NCI-H510A treated with DMSO at 0.1 percent for 48 hours (cell line): ENCODE measurements around the gene ZNF316.

Experiments
- DNase-seq: peaks from one replicate; lab custom pipeline; 2025; lab: John Stamatoyannopoulos, UW

The ZNF316 gene

DNA sequence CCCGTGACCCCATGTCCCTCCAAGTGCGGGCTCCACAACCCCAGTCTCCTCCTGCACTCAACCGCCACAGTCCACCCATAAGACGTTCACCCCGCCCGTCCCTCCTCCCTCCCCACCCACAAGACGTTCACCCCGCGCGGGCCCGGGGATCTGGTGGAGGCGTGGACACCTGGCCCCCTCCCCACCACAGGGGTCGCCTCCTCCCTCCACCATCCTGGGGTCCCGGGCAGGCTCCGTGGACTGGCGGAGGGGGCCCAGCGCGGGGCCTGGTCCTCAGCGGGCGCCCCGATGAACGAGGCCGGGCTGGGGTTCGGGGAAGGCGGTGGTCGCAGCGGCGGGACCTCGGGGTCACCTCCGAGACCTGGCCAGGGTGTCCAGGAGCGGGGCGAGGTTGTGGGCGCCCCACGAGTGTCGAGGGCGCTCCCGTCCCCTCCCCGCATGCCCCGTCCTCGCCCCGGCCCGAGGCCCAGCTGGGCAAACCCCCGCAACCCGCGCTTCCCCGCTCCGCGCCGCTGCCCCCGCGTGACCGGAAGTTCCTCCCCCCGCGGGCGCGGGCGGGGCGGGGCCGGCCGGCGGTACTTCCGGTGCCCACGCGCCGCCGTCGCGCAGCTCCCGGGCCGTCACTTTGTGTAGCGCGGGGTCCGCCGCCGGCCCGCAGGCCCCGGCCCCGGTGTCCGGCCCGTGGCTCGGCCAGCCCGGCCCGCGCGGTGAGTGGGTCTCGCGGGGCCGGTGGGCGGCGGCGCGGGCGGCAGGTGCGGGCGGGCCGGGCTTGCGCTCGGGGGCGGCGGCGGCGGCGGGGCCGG, at the start of gene ZNF316:
Gene ZNF316 (plus strand): TSS at position 578 of the 803 bp plus-strand sequence. CDS start 5,092 bp downstream, outside the sequence.
- no peak for DNase-seq

DNA sequence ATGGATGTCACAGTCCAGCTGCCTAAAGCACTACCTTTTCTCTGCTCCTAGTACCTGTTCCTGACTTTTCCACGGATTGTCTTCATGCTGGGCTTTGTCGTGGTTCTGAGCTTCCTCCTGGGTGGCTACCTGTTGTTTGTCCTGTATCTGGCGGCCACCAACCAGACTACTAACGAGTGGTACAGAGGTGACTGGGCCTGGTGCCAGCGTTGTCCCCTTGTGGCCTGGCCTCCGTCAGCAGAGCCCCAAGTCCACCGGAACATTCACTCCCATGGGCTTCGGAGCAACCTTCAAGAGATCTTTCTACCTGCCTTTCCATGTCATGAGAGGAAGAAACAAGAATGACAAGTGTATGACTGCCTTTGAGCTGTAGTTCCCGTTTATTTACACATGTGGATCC, 48.6 kb upstream of the ZNF316 start:
- DNase-seq: no peak

DNA sequence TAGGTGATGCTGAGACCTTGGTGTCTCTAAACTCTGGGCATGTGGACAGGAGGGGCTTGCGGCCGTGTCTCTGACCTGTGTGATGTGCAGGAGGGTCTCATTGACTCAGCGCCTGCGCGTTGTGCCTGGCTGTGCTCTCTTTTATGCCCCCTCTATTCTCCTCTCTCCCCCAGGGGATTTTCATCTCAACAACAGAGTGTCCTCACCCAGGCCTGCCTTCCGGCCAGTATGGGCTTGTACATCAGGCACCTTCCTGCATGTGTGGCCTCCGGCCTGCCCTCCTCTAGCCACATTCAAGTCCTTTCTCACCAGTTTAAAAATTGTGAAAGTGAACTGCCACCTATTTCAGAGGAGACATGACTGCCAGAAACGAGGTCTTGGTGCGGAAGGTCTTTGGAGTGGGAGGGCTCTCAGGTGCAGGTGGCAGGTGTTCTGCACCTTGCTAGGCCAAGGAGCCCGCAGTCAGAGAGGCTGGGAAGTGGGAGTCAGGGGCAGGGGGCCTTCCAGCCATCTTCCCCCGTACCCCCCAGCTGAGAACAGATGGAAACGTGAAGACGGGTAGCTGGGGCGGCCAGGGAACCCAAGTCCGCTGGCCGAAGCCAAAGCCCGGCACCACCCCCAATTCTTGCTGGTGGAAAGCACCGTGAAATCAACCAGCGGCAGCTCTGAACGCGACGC, 47.8 kb upstream of the ZNF316 start:
- DNase-seq: no peak

DNA sequence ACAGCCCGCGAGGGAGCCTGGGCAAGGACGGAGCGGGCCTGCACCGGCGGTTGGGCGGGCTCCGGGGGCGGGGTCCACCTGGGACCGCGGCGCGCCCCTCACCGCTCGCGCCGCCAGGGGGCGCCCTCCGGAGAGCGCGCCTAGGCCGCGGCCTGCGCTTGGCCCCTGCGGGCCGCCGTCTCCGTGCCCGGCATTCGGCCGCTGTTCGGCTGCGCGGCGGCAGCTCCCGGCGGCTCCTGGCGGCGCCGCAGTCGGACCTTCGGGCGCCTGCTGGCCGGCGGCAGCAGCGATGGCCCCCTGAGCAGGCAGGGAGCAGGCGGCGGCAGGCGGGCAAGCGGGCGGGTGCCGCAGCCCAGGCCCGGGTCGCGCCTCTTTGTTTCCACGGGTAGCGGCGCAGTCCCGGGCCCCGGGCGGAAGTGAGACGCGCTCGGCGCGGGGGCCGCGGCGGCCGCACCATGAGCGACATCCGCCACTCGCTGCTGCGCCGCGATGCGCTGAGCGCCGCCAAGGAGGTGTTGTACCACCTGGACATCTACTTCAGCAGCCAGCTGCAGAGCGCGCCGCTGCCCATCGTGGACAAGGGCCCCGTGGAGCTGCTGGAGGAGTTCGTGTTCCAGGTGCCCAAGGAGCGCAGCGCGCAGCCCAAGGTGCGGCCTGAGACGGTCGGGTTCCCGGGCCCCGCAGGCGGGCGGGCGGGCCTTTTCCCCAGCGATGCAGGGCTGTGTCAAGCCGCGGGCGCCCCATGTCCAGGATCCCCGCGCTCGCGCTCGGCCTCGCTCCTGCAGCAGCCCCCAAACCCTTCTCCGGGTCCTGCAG, 47.1 kb upstream of the ZNF316 start, which contains the start of gene INTS15:
Gene INTS15 (plus strand): TSS at position 193 of the 816 bp plus-strand sequence. CDS start 263 bp downstream, at position 456.
- DNase-seq: peak; percentile 79

DNA sequence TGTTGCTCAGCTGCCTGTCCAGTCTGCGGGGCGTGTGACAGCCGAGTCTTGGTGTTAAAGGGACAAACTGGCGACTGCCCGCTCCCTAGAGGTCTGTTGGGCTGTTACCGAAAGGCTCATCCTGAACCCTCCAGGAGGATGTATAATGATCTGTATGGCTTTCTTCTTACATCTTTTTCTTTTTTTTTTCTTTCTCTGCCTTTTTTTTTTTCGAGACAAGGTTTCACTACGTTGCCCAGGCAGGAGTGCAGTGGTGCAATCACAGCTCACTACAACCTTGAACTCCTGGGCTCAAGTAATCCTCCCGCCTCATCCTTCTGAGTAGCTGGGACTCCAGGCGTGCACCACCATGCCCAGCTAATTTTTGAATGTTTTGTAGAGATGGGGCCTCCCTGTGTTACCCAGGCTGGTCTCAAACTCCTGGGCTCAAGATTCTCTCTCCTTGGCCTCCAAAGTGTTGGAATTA, 46.4 kb upstream of the ZNF316 start:
- DNase-seq: no peak

DNA sequence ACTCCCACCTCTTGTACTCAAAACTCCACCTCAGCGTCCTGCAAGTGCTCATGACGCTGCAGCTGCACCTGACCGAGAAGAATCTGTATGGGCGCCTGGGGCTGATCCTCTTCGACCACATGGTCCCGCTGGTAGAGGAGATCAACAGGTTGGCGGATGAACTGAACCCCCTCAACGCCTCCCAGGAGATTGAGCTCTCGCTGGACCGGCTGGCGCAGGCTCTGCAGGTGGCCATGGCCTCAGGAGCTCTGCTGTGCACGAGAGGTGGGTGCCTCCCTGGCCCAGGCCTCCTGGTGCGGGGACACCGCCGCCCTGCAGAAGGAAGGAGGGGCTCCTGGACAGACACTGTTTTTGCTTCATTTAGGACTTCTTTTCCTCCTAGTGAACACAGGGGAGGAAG, 37.0 kb upstream of the ZNF316 start:
- no peak for DNase-seq

DNA sequence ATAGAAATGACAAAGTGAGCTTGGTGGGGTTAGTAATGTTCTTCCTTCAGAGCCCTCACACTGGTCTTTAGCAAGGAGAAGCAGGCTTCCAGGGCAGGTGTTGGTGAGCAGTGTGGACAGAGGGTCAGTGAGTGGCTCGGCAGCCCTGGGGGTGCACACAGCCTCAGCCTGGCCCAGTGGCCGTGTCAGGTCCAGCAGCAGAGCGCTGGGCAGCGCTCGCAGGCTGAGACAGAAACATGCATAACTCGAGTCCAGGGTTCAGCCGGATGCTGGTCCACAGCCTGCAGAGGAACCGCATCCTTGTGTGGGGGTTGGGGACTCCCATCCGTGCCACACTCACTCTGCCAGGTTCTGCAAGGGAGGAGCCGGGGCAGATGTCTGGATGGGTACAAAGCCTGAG, 32.7 kb upstream of the ZNF316 start:
- no peak for DNase-seq

DNA sequence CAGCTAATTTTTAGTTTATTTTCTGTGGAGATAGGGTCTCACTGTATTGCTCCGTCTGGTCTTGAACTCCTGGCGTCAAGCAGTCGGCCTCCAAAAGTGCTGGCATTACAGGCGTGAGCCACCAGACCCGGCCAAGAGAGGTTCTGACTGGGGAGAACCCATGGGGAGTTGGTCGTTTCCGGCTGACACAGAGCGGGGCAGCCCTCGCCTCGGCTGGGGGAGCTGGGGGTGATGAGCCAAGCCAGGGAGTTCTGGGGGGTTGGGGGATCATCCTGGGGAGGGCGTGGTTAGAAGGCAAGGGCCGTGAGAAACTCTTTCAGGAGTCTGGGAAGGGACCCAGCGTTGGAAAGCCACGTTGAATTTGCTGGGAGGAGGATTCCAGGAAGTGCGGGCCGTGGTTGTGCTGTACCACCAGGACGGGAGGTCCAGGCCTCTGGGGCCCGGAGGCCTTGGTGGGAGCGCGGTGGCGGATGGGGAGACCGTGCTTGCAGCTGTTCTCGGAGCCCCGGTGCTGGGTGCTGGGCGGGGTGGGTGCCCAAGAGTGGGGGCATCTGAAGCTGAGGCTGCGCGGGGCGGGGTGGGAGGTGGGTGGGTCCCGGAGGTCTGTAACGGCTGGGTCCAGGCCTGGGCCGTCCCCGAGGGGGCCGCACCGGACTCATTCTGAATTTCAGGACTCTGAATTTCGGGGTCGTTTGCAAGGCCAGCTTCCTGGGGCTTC, 30.1 kb upstream of the ZNF316 start:
- DNase-seq: no peak

DNA sequence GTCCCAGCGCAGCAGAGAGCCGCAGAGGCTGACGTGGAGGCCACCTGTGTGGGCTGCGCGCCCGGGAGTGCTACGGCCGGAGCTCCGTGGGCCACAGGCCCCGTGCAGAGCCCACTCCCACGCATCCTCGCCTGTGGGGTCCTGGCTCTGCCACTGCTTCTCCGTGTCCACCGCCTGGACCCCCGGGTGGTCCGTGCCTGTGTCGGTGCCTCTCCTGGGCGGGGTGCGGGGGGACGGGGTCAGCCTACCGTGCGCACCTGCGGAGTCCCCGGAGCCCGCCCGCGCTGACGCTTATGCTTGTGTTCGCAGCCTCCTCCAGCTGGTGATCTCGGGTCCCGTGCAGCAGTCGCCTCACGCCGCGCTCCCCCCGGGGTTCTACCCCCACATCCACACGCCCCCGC, 29.5 kb upstream of the ZNF316 start:
- DNase-seq: no peak

DNA sequence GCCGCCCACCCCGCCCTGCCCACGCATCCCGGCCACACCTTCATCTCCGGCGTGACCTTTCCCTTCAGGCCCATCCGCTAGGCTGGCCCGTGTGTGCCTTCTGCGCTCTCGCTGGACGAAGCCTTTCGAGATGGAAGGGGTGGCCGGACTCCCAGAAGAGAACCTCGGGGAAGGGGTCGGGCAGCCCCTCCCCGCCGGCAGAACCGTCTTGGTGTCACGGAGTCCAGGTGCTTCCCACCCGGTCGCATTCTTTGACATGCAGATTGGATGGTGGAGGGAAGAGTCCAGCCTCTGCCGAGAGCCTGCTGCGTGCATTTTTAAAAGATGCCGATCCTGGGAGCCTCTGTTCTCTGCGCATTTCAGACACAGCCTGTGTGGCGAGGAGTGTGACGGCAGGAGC, 29.0 kb upstream of the ZNF316 start:
- no peak for DNase-seq

DNA sequence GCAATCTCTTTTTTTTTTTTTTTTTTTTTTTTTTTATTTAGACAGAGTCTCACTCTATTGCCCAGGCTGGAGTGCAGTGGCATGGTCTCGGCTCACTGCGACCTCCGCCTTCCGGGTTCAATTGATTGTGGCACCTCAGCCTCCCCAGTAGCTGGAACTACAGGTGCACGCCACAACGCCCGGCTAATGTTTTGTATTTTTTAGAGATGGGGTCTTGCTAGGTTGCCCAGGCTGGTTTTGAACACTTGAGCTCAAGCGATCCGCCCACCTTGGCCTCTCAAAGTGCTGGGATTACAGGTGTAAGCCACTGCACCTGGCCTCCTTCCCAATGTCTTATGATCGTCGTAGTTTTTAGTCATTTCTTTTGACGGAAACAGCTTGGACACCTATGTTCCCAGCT, 28.3 kb upstream of the ZNF316 start:
- no peak for DNase-seq

DNA sequence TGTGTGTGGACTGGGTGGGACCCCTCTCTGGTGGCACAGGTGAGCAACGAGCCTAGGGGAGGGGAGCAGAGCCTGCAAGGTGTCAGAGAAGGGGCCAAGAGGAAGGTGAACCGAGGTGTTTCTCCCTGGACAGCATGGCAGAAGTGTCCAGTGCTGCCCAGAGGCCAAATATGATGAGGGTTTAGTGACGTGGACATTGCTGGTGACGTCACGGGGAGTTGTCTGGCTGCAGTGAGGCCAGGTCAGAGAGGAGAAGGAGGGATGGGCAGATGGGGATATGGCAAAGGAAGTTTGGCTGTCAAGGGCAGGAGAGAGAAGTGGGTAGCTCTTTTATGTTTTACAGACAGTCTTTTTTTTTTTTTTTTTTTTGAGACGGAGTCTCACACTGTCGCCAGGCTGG, 24.3 kb upstream of the ZNF316 start:
- no peak for DNase-seq

DNA sequence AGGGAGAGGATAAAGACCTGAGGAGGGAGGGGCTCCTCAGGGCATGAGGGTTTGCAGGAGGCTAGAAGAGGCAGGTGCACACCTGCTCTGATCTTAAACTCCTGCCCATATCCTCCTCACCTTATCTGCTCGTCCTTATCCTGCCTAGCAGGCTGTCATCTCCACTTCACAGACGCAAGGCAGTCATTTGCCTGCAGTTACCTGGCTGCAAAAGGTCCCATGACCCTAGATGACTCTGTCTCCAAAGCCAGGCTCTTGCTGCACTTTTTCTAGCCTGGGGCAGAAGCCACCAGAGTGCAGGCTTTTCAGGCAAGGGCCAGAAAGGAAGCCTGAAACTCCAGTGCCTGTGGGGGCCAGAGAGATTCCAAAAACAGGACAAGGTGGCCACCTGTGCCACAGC, 23.4 kb upstream of the ZNF316 start:
- DNase-seq: no peak

DNA sequence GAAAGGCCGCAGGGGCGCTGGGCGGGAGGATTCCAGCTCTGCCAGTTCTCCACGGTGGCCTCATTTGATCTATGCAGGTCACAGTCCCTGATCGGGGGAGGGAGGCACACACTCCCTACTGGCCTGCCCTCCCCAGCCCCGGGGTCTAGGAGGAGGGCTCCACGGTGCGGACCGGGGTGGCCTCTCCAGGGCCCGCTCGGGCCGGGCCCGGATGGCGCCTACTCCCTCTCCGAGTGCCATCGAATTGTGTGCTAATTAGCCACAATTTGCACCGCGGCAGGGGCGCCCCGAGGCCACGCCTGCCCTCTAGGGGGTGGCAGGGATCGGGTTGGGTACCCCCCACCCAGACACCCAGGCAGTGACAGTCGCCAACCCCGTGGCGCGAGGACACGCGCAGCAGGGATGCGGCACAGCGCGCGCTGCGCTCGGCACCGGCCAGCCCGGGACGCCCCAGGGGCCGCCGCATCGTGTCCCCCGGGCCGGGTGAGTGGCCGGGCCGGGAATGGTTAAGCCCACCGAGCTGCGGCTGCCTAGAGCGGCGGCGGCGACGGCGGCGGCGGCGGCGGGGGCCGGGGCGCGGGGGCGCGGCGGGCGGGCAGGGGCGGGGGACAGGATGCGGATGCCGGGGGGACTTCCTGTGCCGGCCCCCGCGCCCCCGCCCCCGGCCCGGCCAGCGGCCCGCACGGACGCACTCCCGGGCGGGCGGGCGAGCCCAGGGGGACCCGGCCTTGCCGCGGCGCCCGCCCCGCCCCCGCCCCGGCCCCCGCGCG, 22.0 kb upstream of the ZNF316 start, which contains the start of gene ZNF853:
Gene ZNF853 (plus strand): TSS at position 658 of the 770 bp plus-strand sequence. CDS start 565 bp downstream, outside the sequence.
- DNase-seq: no peak

DNA sequence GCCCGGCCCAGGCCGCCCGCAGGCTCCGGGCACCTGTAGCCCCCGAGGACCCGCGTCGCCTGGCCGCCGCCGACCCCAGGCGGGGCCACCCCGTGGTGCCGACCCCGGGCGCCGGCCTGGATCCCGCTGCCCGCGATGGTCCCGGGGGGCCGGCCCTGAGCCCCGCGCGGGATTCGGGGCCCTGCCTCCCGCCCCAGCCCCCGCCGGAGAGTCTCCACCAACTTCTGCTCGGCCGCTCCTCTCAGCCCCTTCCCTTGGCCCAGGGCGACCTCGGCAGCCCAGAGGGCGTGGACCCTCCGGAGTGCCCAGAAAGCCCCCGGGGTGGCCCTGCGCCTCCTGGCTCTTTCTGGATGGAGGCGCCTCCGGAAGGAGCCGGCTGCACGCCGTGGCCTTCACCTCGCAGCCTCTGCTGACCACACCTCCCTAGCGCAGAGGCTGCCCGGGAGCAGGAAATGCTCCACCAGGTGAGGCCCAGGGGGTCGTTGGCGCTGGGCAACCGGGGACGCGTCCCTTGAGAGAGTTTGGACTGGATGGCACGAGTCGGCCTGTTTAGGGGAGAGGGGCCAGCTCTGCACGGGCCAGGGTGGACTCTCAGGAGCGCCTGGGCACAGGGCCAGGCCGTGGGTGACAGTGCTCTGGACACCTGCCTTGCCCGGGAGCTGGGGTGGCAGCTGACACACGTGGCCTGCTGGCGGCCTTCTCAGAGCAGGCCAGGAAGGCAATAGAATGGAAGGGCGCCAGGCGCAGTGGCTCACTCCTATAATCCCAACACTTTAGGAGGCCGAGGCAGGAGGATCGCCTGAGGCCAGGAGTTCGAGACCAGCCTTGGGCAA, 21.2 kb upstream of the ZNF316 start:
- peak; percentile 63 for DNase-seq

DNA sequence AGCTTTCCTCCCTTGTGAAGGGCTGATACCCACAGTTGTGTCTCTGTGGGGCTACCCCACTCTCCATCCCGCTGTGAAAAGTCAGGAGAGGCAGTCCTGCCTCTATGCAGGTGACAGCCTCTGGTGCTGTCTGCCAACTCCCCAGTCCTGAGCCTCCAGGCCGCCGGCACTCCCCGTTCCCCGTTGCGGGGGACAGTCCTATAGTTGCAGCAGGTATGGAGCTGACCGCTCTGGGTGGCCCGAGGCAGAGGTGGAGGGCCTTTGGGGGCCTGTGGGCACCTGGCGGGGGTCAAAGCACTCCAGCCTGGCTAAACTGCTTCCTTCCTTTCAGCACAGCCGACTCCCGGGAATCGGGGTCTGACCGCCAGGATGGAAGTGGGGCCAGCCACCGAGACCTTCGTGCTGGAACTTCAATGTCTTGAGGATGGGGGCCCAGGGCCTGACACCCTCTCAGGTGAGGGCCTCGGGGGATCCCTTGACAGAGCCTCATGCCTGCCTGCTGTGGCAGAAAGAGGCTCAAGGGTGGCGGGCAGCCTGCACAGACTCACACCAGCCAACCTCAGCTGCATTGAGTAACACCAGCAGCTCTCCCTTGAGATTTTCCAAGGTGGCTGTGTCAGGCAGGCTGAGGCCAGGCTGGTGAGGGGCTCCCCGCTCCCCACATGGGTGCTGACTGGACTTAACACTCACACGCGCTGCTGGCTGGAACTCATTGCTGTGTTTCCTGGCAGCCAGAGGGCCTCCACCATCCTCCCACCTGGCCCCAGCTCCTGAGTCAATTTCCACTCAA, 20.1 kb upstream of the ZNF316 start:
- DNase-seq: no peak

DNA sequence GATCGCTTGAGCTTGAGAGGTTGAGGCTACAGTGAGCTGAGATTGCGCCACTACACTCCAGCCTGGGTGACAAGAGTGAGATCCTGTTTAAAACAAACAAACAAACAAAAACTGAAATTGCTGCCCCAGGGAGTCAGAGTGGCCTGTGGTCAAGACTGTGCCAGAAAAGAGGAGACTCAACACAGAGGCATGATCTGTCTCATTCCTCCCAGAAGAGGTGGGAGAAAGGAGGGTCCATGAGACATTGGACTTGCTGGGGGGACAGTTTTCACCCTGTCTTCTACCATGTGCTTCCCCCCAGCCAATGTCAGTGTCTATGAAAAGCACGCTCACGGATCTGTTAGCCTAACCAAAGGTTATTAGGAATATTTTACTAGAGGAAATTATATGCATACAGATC, 18.5 kb upstream of the ZNF316 start:
- DNase-seq: no peak

DNA sequence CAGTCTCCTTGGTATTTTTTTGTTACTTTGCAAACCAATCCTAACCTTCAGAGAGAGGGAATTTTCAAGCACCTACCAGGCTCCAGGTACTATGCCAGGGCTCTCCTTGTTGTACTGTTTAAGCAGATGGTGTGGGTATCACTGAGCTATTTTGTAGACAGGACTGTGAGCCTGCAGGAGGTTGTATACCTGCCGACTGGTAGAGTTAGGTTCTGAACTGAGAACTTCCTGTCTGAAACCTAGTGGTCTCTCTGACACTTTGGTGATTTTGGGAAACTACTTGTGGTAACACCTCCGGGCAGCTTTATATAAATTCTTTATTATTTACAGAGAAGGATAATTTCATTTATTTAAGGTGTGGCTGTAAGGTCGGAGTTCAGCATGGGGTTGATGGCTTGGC, 17.2 kb upstream of the ZNF316 start:
- DNase-seq: no peak
